GM12865 (cell line): Measurements from ENCODE around the gene FAM120AOS.

Source experiments
- DNase-seq: peaks from one replicate; pipeline ENCODE4 v3.0.0; 2010; ENCODE audit warnings: low read depth
- H3K4me3 ChIP-seq: 2 replicates; pipeline ENCODE4 v1.5.1; 2011; ENCODE audit warnings: mild to moderate bottlenecking, low read depth, low read length, control low read depth
- TF ChIP-seq, protein P1 (sequence below): IDR thresholded peaks from 2 replicates; pipeline ENCODE4 v1.5.1; 2011; ENCODE audit warnings: low read length, control low read depth, low read depth, inconsistent platforms; ENCODE audit not compliant: insufficient read depth; ENCODE audit errors: missing control alignments

The FAM120AOS gene

DNA sequence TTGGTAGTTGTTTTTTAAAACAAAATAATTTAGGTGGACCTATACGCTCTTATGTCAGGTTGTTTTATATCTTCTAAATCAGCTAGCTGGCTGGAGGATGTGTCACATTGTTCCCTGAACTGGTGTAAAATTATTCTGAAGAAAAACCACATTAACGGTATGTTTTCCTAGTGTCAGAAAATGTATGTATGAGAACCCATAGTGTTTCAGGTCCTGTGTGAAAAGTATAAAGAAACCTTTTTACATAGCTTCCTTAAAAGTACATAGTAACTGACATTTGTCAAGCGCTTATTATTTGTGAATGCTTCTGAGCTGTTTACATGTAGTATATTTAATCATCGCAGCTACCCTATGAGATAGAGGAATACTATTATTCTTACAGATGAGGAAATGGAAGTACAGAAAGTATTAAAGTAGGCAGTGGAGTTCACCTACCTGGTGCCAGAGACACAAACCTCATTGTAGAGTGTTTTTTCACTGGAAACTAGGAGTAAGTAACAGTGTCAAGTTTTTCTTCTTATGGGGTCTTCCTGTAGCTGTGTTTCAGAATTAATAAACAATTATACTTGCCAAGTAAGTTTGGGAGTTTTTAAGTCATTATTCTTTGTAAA is 10.4 kb upstream of the FAM120AOS start:
- TF ChIP-seq, protein P1, sequence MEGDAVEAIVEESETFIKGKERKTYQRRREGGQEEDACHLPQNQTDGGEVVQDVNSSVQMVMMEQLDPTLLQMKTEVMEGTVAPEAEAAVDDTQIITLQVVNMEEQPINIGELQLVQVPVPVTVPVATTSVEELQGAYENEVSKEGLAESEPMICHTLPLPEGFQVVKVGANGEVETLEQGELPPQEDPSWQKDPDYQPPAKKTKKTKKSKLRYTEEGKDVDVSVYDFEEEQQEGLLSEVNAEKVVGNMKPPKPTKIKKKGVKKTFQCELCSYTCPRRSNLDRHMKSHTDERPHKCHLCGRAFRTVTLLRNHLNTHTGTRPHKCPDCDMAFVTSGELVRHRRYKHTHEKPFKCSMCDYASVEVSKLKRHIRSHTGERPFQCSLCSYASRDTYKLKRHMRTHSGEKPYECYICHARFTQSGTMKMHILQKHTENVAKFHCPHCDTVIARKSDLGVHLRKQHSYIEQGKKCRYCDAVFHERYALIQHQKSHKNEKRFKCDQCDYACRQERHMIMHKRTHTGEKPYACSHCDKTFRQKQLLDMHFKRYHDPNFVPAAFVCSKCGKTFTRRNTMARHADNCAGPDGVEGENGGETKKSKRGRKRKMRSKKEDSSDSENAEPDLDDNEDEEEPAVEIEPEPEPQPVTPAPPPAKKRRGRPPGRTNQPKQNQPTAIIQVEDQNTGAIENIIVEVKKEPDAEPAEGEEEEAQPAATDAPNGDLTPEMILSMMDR: no peak
- DNase-seq: no peak

DNA sequence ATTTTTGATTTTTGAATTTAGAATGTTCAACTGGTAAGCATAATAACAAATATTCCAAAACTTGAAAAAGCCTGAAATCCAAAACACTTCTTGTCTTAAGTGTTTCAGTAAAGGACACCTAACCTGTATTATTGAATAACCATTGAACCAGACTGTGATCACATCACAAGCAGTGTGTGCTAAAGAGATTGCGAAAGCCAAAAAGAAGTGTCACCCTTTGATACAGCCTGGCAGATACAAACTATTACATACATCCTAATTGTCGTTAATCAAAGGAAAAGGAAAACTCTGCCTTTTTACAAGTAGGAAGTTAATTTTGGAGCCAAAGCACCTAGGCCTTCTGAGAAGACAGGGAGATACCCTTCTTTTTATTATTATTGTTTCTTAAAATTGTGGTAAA is 8.4 kb upstream of the FAM120AOS start:
- TF ChIP-seq, protein P1: no peak
- no peak for DNase-seq
- H3K4me3 ChIP-seq: no peak overlapping the region

More for the DNA sequence above, 10.4 kb upstream of the FAM120AOS start:
- H3K4me3 ChIP-seq: peak overlapping the region; percentile 12

DNA sequence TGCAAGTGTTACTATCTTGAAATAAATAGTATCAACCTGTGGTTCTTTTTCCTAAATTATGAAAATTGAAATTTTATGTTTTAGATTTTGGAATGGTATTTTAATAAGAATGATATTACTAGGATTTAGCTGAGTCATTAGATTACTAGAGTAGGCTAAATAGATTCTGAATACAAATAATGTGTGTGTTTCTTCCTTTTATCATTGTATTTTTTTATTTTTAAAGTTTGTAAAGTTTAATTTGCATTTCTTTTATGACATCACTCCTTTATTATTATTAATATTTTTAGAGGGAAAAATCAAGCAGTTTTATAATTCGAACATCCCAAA is 8.0 kb upstream of the FAM120AOS start:
- TF ChIP-seq, protein P1: no peak
- DNase-seq: no peak
- H3K4me3 ChIP-seq: no peak overlapping the region

DNA sequence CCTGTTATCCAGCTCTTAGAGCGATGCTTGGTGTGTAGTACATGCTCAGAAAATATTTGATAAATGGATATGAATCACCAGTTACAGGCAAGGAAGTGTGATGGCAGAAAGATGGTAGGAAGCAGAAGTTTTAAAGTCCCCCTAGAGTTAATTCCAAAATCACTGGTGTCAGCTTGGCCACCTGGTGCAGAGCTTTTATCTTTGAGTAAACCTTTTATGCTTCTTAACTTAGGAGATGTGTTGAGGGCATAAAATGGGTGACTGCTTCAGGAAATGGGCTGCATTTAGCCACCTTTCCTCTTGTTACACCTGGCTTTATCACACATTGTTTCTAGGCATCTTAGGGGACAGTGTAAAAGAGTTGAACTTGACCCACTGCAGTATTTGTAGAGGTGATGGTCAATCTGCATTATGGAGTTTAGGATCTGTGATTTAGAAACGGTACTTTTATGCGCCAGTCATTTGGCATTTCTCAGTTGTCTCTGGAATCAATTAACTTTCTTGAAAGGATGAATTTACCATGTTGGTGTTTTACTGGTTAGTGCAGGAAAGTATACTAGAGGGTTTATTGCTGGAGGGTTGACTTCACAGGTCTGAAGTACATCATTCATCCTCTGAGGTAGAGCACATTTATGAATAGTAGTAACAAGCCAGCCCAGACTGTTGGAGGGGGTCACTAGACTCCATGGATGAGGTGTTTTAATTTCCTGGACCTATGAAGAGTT is 7.5 kb upstream of the FAM120AOS start:
- no peak overlapping the region for H3K4me3 ChIP-seq
- TF ChIP-seq, protein P1: no peak
- no peak for DNase-seq

DNA sequence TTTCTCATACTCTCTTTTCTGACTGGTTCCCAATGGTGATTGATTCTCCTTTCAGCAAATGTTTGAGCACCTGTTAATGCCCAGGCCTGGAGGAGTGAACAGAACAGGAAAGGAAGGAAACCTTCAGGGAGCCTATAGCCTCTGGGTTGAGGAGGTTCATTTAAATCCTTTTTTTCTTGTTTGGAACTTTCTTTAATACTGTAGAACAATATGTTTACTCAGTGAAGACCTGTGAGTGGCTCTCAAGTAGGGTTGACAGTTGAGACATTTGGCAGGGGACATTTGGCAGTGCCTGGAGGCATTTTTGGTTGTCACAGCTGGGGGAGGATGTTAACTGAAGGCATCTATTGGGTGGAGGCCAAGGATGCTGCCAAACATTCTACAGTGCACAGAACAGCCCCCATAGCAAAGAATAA is 6.1 kb upstream of the FAM120AOS start:
- TF ChIP-seq, protein P1: no peak
- no peak for DNase-seq
- no peak overlapping the region for H3K4me3 ChIP-seq

DNA sequence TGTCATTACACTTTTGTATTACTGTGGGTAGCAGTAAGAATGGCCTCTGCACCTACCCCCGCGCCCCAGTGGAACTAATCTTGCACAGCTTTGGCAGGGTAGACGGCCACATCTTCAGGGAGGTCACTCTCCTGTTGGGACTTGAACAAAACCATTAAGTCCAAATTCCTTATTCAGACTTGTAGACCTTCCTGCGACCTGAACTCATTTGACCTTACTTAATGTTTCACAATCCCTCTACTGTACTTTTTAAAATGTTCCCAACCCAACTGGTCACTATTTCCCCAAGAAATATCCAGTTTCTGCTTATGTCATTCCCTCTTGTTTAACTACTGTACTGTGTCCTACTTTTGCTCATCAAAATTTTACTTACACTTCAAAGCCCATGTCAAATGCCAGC is 5.3 kb upstream of the FAM120AOS start:
- TF ChIP-seq, protein P1: no peak
- no peak for DNase-seq
- H3K4me3 ChIP-seq: no peak overlapping the region

DNA sequence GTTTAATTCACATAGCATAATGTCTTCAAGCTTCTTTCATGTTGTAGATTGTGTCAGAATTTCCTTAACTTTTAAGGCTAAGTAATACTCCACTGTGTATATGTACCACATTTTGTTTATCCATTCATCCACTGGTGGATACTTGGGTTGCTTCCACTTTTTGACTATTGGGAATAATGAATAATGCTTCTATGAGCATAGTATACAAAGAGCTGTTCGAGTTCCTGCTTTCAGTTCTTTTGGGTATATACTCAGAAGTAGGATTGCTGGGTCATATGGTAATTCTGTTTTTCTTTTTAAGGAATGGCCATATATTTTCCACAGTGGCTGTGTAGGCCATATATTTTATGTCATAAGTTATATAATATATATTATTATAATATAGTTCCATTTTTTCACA is 3.6 kb upstream of the FAM120AOS start:
- DNase-seq: no peak
- no peak overlapping the region; the same call in 1 of the 2 replicates for H3K4me3 ChIP-seq
- TF ChIP-seq, protein P1: no peak
